ENCODE results near the gene MBNL3. TPM values are rescaled to one million over a fixed set of nuclear protein-coding genes. Genes with fewer than 3 reads are reported as not detected.

Gene MBNL3
- total RNA-seq, 1 experiment from 2014 or later = 4.0 TPM

GRCh38 chrX:132336172-132336571, 152.7 kb downstream of the MBNL3 start:
- TF ChIP-seq GABPB1 (CRISPR knock-in tag; IDR thresholded peaks at IDR 0.05) (no peak), ZNF219 (CRISPR knock-in tag; IDR thresholded peaks at IDR 0.05; ENCODE audit: borderline replicate concordance) (no peak), HMGA2 (CRISPR knock-in tag; IDR thresholded peaks at IDR 0.05) (no peak), GTF2I (CRISPR knock-in tag; conservative IDR thresholded peaks at IDR 0.05) (no peak), PRDM15 (CRISPR knock-in tag; IDR thresholded peaks at IDR 0.05) (no peak), ZNF232 (CRISPR knock-in tag; IDR thresholded peaks at IDR 0.05) (no peak), JUN (CRISPR knock-in tag; IDR thresholded peaks at IDR 0.05) (no peak), ESRRA (CRISPR knock-in tag; IDR thresholded peaks at IDR 0.05; ENCODE audit: borderline replicate concordance) (no peak), TEAD1 (CRISPR knock-in tag; IDR thresholded peaks at IDR 0.05) (no peak)
- TF ChIP-seq, protein P1, sequence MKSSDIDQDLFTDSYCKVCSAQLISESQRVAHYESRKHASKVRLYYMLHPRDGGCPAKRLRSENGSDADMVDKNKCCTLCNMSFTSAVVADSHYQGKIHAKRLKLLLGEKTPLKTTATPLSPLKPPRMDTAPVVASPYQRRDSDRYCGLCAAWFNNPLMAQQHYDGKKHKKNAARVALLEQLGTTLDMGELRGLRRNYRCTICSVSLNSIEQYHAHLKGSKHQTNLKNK (CRISPR knock-in tag; IDR thresholded peaks at IDR 0.05) = no peak
- TF ChIP-seq, protein P2, sequence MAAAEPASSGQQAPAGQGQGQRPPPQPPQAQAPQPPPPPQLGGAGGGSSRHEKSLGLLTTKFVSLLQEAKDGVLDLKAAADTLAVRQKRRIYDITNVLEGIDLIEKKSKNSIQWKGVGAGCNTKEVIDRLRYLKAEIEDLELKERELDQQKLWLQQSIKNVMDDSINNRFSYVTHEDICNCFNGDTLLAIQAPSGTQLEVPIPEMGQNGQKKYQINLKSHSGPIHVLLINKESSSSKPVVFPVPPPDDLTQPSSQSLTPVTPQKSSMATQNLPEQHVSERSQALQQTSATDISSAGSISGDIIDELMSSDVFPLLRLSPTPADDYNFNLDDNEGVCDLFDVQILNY (CRISPR knock-in tag; IDR thresholded peaks at IDR 0.05) = no peak
- ATAC-seq (no peak), DNase-seq (ENCODE audit: low spot score) (no peak)
- H3K27me3 Mint-ChIP-seq (ENCODE audit: low read depth) = no peaks in the 10 kb centered on the region; the same call in 1 of the 2 replicates
- ChIA-PET POLR2A (no interaction called here), CTCF (no interaction called here)
- no peak overlapping the region for H3K4me3 Mint-ChIP-seq
- H3K36me3 Mint-ChIP-seq = no peaks in the 10 kb centered on the region
- no peaks in the 10 kb centered on the region for H3K9me3 Mint-ChIP-seq
- H3K4me1 Mint-ChIP-seq = no peaks in the 10 kb centered on the region
- no peak overlapping the region for H3K27ac Mint-ChIP-seq

DNA sequence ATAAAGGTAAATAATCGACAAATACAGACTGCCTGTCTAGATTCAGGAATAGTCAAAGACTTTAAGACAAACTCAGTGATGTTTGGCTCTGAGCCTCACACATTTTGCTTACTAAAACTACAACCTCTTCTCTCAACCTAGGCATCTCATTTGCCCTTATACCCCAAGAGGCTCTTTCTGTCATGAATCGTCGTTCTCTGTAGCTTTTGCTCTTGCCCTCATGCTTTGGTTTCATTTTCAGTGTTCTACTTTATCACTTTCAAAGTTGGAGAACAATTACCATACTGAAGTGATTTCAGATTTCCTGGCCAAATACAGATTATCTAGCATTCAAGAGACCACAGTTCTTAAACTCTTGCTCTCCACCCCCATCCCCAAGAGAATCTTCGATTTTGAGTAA, 155.5 kb downstream of the MBNL3 start:
- CTCF ChIA-PET = no interaction called here
- ATAC-seq = no peak
- Mint-ChIP-seq H3K4me3 (no peak overlapping the region), H3K27ac (no peak overlapping the region), H3K4me1 (no peaks in the 10 kb centered on the region), H3K9me3 (peaks cover 3% of the 10 kb centered on the region; the same call in 1 of the 2 replicates), H3K36me3 (no peaks in the 10 kb centered on the region), H3K27me3 (ENCODE audit: low read depth) (no peaks in the 10 kb centered on the region; the same call in 1 of the 2 replicates)
- no peak for DNase-seq (ENCODE audit: low spot score)
- POLR2A ChIA-PET = no interaction called here
- TF ChIP-seq FOXK1 (CRISPR knock-in tag; IDR thresholded peaks at IDR 0.05) = no peak
- no peak for TF ChIP-seq FOXP1 (CRISPR knock-in tag; IDR thresholded peaks at IDR 0.05; ENCODE audit: borderline replicate concordance)
- TF ChIP-seq, protein P3, sequence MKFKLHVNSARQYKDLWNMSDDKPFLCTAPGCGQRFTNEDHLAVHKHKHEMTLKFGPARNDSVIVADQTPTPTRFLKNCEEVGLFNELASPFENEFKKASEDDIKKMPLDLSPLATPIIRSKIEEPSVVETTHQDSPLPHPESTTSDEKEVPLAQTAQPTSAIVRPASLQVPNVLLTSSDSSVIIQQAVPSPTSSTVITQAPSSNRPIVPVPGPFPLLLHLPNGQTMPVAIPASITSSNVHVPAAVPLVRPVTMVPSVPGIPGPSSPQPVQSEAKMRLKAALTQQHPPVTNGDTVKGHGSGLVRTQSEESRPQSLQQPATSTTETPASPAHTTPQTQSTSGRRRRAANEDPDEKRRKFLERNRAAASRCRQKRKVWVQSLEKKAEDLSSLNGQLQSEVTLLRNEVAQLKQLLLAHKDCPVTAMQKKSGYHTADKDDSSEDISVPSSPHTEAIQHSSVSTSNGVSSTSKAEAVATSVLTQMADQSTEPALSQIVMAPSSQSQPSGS (CRISPR knock-in tag; IDR thresholded peaks at IDR 0.05; ENCODE audit: borderline replicate concordance, low read depth) = no peak
- TF ChIP-seq ZBTB43 (CRISPR knock-in tag; IDR thresholded peaks at IDR 0.05) = no peak
- no peak for TF ChIP-seq ZNF423 (CRISPR knock-in tag; IDR thresholded peaks at IDR 0.05)
- TF ChIP-seq, protein P4, sequence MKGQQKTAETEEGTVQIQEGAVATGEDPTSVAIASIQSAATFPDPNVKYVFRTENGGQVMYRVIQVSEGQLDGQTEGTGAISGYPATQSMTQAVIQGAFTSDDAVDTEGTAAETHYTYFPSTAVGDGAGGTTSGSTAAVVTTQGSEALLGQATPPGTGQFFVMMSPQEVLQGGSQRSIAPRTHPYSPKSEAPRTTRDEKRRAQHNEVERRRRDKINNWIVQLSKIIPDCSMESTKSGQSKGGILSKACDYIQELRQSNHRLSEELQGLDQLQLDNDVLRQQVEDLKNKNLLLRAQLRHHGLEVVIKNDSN (CRISPR knock-in tag; IDR thresholded peaks at IDR 0.05) = no peak
- TF ChIP-seq SOX15 (CRISPR knock-in tag; IDR thresholded peaks at IDR 0.05) = no peak
- TF ChIP-seq RORB (CRISPR knock-in tag; IDR thresholded peaks at IDR 0.05) = no peak
- TF ChIP-seq, protein P5, sequence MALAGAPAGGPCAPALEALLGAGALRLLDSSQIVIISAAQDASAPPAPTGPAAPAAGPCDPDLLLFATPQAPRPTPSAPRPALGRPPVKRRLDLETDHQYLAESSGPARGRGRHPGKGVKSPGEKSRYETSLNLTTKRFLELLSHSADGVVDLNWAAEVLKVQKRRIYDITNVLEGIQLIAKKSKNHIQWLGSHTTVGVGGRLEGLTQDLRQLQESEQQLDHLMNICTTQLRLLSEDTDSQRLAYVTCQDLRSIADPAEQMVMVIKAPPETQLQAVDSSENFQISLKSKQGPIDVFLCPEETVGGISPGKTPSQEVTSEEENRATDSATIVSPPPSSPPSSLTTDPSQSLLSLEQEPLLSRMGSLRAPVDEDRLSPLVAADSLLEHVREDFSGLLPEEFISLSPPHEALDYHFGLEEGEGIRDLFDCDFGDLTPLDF (CRISPR knock-in tag; IDR thresholded peaks at IDR 0.05) = no peak
- TF ChIP-seq FOXP4 (CRISPR knock-in tag; IDR thresholded peaks at IDR 0.05) = no peak
- no peak for TF ChIP-seq NFE2L1 (CRISPR knock-in tag; IDR thresholded peaks at IDR 0.05)
- TF ChIP-seq ZNF138 (CRISPR knock-in tag; conservative IDR thresholded peaks at IDR 0.05) = no peak
